ENCODE results near the gene FNDC10.

FNDC10 gene

GRCh38 chr1:1550087-1550486, 49.8 kb downstream of the FNDC10 start:
- in situ Hi-C loops (cut with MboI; ENCODE audit: low sequenced_read_pairs), result no loop called here

- in situ Hi-C loops (cut with MboI; ENCODE audit: low sequenced_read_pairs), result no loop called here
These were observed 51.3 kb downstream of the FNDC10 start for GRCh38 chr1:1548591-1548990.
